ENCODE measurements around the gene KDM2A. TPM values are rescaled to one million over a fixed set of nuclear protein-coding genes. Genes with fewer than 3 reads are reported as not detected.
A peak's percentile ranks its signal among the peaks of the same experiment; 100 is the strongest.
"Not testable (repeated sequence)": the region's sequence is repeated elsewhere in the genome, so short reads cannot be mapped to it uniquely, and the experiment has no call there.

The KDM2A gene
- total RNA-seq, 2 donors from 2014 or later: 104 to 107 TPM

GRCh38 chr11:67160872-67161783 is 42.1 kb downstream of the KDM2A start:
- H3K4me1 Mint-ChIP-seq (ENCODE audit: low read depth): peaks cover 54% of the 10 kb centered on the region
- H3K4me3 Mint-ChIP-seq: peak overlapping the region in 1 of 2 donors; percentile 41
- H3K27me3 Mint-ChIP-seq (ENCODE audit: low read depth): no peaks in the 10 kb centered on the region
- H3K27ac Mint-ChIP-seq: no peak overlapping the region
- ATAC-seq (replicated peaks in 1 of 2) (peak; percentile 68 to 82), DNase-seq (no peak)
- no peaks in the 10 kb centered on the region for H3K9me3 Mint-ChIP-seq
- H3K36me3 Mint-ChIP-seq (ENCODE audit: insufficient read depth in 2 of 2): peaks cover 3 to 4% of the 10 kb centered on the region in 2 donors

- Mint-ChIP-seq H3K27me3 (ENCODE audit: low read depth) (no peaks in the 10 kb centered on the region), H3K36me3 (ENCODE audit: insufficient read depth in 2 of 2) (peaks cover 3 to 4% of the 10 kb centered on the region in 2 donors), H3K4me3 (no peak overlapping the region), H3K27ac (peak overlapping the region; percentile 34), H3K4me1 (ENCODE audit: low read depth) (peaks cover 52% of the 10 kb centered on the region), H3K9me3 (no peaks in the 10 kb centered on the region)
- DNase-seq: no peak
- no peak for ATAC-seq (replicated peaks in 1 of 2)
Measured at GRCh38 chr11:67163006-67163405, 43.9 kb downstream of the KDM2A start.

GRCh38 chr11:67165623-67166022 is 46.6 kb downstream of the KDM2A start:
- ATAC-seq (replicated peaks in 1 of 2) (no peak), DNase-seq (no peak)
- no peaks in the 10 kb centered on the region for H3K9me3 Mint-ChIP-seq
- H3K4me3 Mint-ChIP-seq: no peak overlapping the region
- H3K27ac Mint-ChIP-seq: peak overlapping the region; percentile 13
- no peaks in the 10 kb centered on the region for H3K27me3 Mint-ChIP-seq (ENCODE audit: low read depth)
- peaks cover 2 to 3% of the 10 kb centered on the region in 2 donors for H3K36me3 Mint-ChIP-seq (ENCODE audit: insufficient read depth in 2 of 2)
- H3K4me1 Mint-ChIP-seq (ENCODE audit: low read depth): peaks cover 40% of the 10 kb centered on the region

- H3K9me3 Mint-ChIP-seq: no peaks in the 10 kb centered on the region
- no peak overlapping the region for H3K4me3 Mint-ChIP-seq
- H3K27me3 Mint-ChIP-seq (ENCODE audit: low read depth): no peaks in the 10 kb centered on the region
- no peak overlapping the region for H3K27ac Mint-ChIP-seq
- H3K36me3 Mint-ChIP-seq (ENCODE audit: insufficient read depth in 2 of 2): peaks cover 2 to 3% of the 10 kb centered on the region in 2 donors
- no peak for DNase-seq
- H3K4me1 Mint-ChIP-seq (ENCODE audit: low read depth): peaks cover 32% of the 10 kb centered on the region
- no peak for ATAC-seq (replicated peaks in 1 of 2)
Measured at GRCh38 chr11:67167091-67167490, 48.0 kb downstream of the KDM2A start.

- Mint-ChIP-seq H3K4me1 (ENCODE audit: low read depth) (peaks cover 32% of the 10 kb centered on the region), H3K27me3 (ENCODE audit: low read depth) (no peaks in the 10 kb centered on the region), H3K9me3 (no peaks in the 10 kb centered on the region), H3K4me3 (no peak overlapping the region), H3K36me3 (ENCODE audit: insufficient read depth in 2 of 2) (peaks cover 2 to 3% of the 10 kb centered on the region in 2 donors), H3K27ac (no peak overlapping the region)
- ATAC-seq (replicated peaks in 1 of 2) (no peak), DNase-seq (no peak)
Measured at GRCh38 chr11:67167719-67168118, 48.7 kb downstream of the KDM2A start.

- peaks cover 25% of the 10 kb centered on the region for H3K4me1 Mint-ChIP-seq (ENCODE audit: low read depth)
- H3K27me3 Mint-ChIP-seq (ENCODE audit: low read depth); H3K9me3 Mint-ChIP-seq; H3K36me3 Mint-ChIP-seq (ENCODE audit: insufficient read depth in 2 of 2); H3K4me3 Mint-ChIP-seq; H3K27ac Mint-ChIP-seq; DNase-seq; ATAC-seq (replicated peaks in 1 of 2): not testable (repeated sequence)
Measured at GRCh38 chr11:67168911-67169310, 49.8 kb downstream of the KDM2A start.

GRCh38 chr11:67174311-67174710 is 55.2 kb downstream of the KDM2A start:
- DNase-seq (no peak), ATAC-seq (replicated peaks in 1 of 2) (no peak)
- H3K27ac Mint-ChIP-seq: no peak overlapping the region
- no peaks in the 10 kb centered on the region for H3K27me3 Mint-ChIP-seq (ENCODE audit: low read depth)
- peaks cover 0 to 3% of the 10 kb centered on the region in 2 donors for H3K36me3 Mint-ChIP-seq (ENCODE audit: insufficient read depth in 2 of 2)
- no peak overlapping the region for H3K4me3 Mint-ChIP-seq
- H3K9me3 Mint-ChIP-seq: no peaks in the 10 kb centered on the region
- peaks cover 19% of the 10 kb centered on the region for H3K4me1 Mint-ChIP-seq (ENCODE audit: low read depth)

GRCh38 chr11:67177399-67178281 is 58.6 kb downstream of the KDM2A start:
- no peak for DNase-seq
- Mint-ChIP-seq H3K36me3 (ENCODE audit: insufficient read depth in 2 of 2) (peaks cover 0 to 8% of the 10 kb centered on the region in 2 donors), H3K27ac (no peak overlapping the region), H3K4me3 (no peak overlapping the region), H3K9me3 (no peaks in the 10 kb centered on the region), H3K4me1 (ENCODE audit: low read depth) (peaks cover 12% of the 10 kb centered on the region), H3K27me3 (ENCODE audit: low read depth) (no peaks in the 10 kb centered on the region)
- ATAC-seq (replicated peaks in 1 of 2): no peak

GRCh38 chr11:67178421-67178820 is 59.4 kb downstream of the KDM2A start:
- Mint-ChIP-seq H3K4me3 (no peak overlapping the region), H3K9me3 (no peaks in the 10 kb centered on the region), H3K36me3 (ENCODE audit: insufficient read depth in 2 of 2) (peaks cover 0 to 14% of the 10 kb centered on the region in 2 donors), H3K27ac (no peak overlapping the region), H3K4me1 (ENCODE audit: low read depth) (peaks cover 12% of the 10 kb centered on the region), H3K27me3 (ENCODE audit: low read depth) (no peaks in the 10 kb centered on the region)
- DNase-seq (no peak), ATAC-seq (replicated peaks in 1 of 2) (no peak)

GRCh38 chr11:67178878-67179277 is 59.8 kb downstream of the KDM2A start:
- Mint-ChIP-seq H3K4me3 (no peak overlapping the region), H3K9me3 (no peaks in the 10 kb centered on the region), H3K36me3 (ENCODE audit: insufficient read depth in 2 of 2) (peaks cover 0 to 14% of the 10 kb centered on the region in 2 donors), H3K27me3 (ENCODE audit: low read depth) (no peaks in the 10 kb centered on the region), H3K4me1 (ENCODE audit: low read depth) (peaks cover 12% of the 10 kb centered on the region), H3K27ac (no peak overlapping the region)
- DNase-seq (no peak), ATAC-seq (replicated peaks in 1 of 2) (no peak)

GRCh38 chr11:67179892-67180490 is 60.9 kb downstream of the KDM2A start:
- Mint-ChIP-seq H3K4me3 (no peak overlapping the region), H3K4me1 (ENCODE audit: low read depth) (peaks cover 10% of the 10 kb centered on the region), H3K27ac (no peak overlapping the region), H3K9me3 (no peaks in the 10 kb centered on the region), H3K27me3 (ENCODE audit: low read depth) (no peaks in the 10 kb centered on the region), H3K36me3 (ENCODE audit: insufficient read depth in 2 of 2) (peaks cover 0 to 16% of the 10 kb centered on the region in 2 donors)
- no peak for DNase-seq
- no peak for ATAC-seq (replicated peaks in 1 of 2)

- Mint-ChIP-seq H3K27ac (peak overlapping the region; percentile 38), H3K4me3 (no peak overlapping the region), H3K27me3 (ENCODE audit: low read depth) (no peaks in the 10 kb centered on the region), H3K4me1 (ENCODE audit: low read depth) (peaks cover 11% of the 10 kb centered on the region), H3K9me3 (no peaks in the 10 kb centered on the region), H3K36me3 (ENCODE audit: insufficient read depth in 2 of 2) (peaks cover 2 to 6% of the 10 kb centered on the region in 2 donors)
- DNase-seq (no peak), ATAC-seq (replicated peaks in 1 of 2) (no peak)
Measured at GRCh38 chr11:67194096-67194495, 75.0 kb downstream of the KDM2A start.

Data from activated T-cell treated with anti-CD3 and anti-CD28 coated beads, Interleukin-2, amount 50 U/mL, for 72 hours (primary cell).